ENCODE results near the gene SH3GL1.

Gene SH3GL1

DNA sequence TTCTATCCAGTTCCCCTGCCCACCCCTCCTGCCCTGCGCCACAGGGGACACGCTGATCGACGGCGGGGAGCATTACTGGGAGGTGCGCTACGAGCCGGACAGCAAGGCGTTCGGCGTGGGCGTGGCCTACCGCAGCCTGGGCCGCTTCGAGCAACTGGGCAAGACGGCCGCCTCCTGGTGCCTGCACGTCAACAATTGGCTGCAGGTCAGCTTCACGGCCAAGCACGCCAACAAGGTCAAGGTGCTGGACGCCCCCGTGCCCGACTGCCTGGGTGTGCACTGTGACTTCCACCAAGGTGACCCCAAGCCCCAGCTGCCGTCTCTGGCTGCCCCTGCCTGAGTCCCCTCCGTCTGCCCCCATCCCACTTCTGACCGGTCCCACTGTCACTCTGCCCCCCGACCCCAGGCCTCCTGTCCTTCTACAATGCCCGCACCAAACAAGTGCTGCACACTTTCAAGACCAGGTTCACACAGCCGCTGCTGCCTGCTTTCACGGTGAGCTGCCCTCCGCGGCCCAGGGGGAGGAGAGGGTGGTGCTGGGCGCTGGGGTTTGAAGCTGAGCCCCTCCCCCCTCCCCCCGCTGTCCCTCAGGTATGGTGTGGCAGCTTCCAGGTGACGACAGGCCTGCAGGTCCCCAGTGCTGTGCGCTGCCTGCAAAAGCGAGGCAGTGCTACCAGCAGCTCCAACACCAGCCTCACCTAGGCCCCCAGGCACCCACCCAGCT, 77.2 kb downstream of the SH3GL1 start:
- ATAC-seq (ENCODE audit: low read depth): no peak
- H3K27ac ChIP-seq (ENCODE audit: poor library complexity, severe bottlenecking): no peak overlapping the region
- no peak overlapping the region for H3K4me3 ChIP-seq (ENCODE audit: severe bottlenecking)
- no peak for DNase-seq (ENCODE audit: low spot score)
- TF ChIP-seq, protein P1, sequence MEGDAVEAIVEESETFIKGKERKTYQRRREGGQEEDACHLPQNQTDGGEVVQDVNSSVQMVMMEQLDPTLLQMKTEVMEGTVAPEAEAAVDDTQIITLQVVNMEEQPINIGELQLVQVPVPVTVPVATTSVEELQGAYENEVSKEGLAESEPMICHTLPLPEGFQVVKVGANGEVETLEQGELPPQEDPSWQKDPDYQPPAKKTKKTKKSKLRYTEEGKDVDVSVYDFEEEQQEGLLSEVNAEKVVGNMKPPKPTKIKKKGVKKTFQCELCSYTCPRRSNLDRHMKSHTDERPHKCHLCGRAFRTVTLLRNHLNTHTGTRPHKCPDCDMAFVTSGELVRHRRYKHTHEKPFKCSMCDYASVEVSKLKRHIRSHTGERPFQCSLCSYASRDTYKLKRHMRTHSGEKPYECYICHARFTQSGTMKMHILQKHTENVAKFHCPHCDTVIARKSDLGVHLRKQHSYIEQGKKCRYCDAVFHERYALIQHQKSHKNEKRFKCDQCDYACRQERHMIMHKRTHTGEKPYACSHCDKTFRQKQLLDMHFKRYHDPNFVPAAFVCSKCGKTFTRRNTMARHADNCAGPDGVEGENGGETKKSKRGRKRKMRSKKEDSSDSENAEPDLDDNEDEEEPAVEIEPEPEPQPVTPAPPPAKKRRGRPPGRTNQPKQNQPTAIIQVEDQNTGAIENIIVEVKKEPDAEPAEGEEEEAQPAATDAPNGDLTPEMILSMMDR (IDR thresholded peaks at IDR 0.05; ENCODE audit: poor library complexity, severe bottlenecking): no peak
- H3K36me3 ChIP-seq (ENCODE audit: low read depth): no peaks in the 10 kb centered on the region
- no peaks in the 10 kb centered on the region for H3K4me1 ChIP-seq (ENCODE audit: insufficient read depth, poor library complexity, severe bottlenecking)
- no peaks in the 10 kb centered on the region for H3K27me3 ChIP-seq (ENCODE audit: insufficient read depth, poor library complexity, severe bottlenecking)
- H3K9me3 ChIP-seq (ENCODE audit: severe bottlenecking): peaks cover 2% of the 10 kb centered on the region

DNA sequence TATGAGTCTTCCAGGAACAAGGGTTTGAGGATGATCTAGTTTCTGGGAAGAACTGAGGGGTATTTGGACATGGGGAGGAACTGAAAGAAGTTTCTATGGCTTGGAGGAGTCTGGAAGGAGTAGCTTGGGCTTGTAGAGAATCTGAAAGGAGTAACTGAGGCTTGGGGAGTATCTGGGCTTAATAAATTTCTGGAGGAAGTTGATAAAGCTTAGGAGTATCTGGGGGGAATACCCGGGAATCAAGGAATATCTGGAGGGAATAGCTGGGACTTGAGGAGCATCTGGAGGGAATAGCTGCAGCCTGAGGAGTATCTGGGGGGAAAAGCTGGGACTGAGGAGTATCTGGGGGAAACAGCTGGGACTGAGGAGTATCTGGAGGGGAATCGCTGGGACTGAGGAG, 79.9 kb downstream of the SH3GL1 start:
- TF ChIP-seq, protein P1 (IDR thresholded peaks at IDR 0.05; ENCODE audit: poor library complexity, severe bottlenecking): no peak
- ATAC-seq (ENCODE audit: low read depth): no peak

DNA sequence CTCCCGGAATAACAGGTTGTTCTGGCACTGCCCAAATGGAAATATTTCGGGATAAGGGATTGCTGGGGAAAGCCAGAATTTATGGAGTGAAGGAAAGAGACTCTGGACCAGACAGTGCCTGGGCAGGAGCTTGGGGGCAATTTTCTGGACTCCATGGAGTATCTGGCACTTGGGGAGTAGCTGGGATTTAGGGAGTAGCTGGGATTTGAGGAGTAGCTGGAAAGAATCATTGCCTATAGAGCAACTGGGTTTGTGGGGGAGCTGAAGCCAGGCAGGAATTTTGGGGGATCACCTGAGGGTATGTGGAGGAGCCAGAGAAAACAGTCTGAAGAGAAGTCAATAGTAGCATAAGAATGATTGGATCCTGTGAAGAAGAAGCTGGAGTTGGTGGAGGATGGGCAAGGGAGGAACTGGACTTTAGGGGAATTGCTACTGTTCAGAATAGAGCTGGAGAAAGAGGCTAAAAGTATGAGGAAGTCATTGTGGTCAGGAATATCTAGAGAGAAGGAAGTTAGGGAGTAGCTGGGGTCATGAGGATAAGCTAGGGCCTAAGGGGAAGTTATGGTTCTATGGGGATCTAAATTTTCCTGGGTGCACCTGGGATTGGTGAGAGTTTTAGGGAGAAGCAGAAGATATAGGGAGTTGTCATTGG, 81.2 kb downstream of the SH3GL1 start:
- Histone ChIP-seq H3K27ac (ENCODE audit: poor library complexity, severe bottlenecking) (no peak overlapping the region), H3K4me1 (ENCODE audit: insufficient read depth, poor library complexity, severe bottlenecking) (no peaks in the 10 kb centered on the region), H3K36me3 (ENCODE audit: low read depth) (no peaks in the 10 kb centered on the region), H3K27me3 (ENCODE audit: insufficient read depth, poor library complexity, severe bottlenecking) (no peaks in the 10 kb centered on the region), H3K4me3 (ENCODE audit: severe bottlenecking) (no peak overlapping the region), H3K9me3 (ENCODE audit: severe bottlenecking) (peaks cover 2% of the 10 kb centered on the region)
- TF ChIP-seq, protein P1 (IDR thresholded peaks at IDR 0.05; ENCODE audit: poor library complexity, severe bottlenecking): no peak
- DNase-seq (ENCODE audit: low spot score) (no peak), ATAC-seq (ENCODE audit: low read depth) (no peak)

More for the DNA sequence above, 79.9 kb downstream of the SH3GL1 start:
- Histone ChIP-seq H3K36me3 (ENCODE audit: low read depth) (no peaks in the 10 kb centered on the region), H3K4me1 (ENCODE audit: insufficient read depth, poor library complexity, severe bottlenecking) (no peaks in the 10 kb centered on the region), H3K9me3 (ENCODE audit: severe bottlenecking) (peaks cover 2% of the 10 kb centered on the region), H3K27ac (ENCODE audit: poor library complexity, severe bottlenecking) (no peak overlapping the region), H3K27me3 (ENCODE audit: insufficient read depth, poor library complexity, severe bottlenecking) (no peaks in the 10 kb centered on the region), H3K4me3 (ENCODE audit: severe bottlenecking) (no peak overlapping the region)
- DNase-seq (ENCODE audit: low spot score): no peak

DNA sequence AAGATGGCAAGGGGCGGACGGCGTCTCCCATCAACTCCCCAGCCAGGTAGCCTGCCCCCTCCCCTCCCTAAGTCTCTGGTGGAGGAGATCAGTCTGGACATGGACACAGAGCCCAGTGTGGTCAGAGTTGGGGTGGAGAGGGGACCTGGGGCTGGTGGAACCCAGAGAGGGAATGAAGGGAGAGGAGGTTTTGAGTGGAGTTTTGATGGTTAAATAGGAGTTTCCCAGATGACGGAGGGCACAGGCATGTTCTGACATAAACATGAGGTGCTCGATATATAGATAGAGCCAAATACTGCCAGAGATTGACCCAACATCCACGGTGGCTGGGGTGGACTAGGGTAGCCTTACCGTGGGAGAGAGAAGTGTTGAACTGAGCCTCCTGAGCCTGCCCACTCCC, 81.9 kb downstream of the SH3GL1 start:
- Histone ChIP-seq H3K27me3 (ENCODE audit: insufficient read depth, poor library complexity, severe bottlenecking) (no peaks in the 10 kb centered on the region), H3K9me3 (ENCODE audit: severe bottlenecking) (peaks cover 2% of the 10 kb centered on the region), H3K27ac (ENCODE audit: poor library complexity, severe bottlenecking) (no peak overlapping the region), H3K4me1 (ENCODE audit: insufficient read depth, poor library complexity, severe bottlenecking) (no peaks in the 10 kb centered on the region), H3K4me3 (ENCODE audit: severe bottlenecking) (no peak overlapping the region), H3K36me3 (ENCODE audit: low read depth) (no peaks in the 10 kb centered on the region)
- ATAC-seq (ENCODE audit: low read depth) (no peak), DNase-seq (ENCODE audit: low spot score) (no peak)
- TF ChIP-seq, protein P1 (IDR thresholded peaks at IDR 0.05; ENCODE audit: poor library complexity, severe bottlenecking): no peak

DNA sequence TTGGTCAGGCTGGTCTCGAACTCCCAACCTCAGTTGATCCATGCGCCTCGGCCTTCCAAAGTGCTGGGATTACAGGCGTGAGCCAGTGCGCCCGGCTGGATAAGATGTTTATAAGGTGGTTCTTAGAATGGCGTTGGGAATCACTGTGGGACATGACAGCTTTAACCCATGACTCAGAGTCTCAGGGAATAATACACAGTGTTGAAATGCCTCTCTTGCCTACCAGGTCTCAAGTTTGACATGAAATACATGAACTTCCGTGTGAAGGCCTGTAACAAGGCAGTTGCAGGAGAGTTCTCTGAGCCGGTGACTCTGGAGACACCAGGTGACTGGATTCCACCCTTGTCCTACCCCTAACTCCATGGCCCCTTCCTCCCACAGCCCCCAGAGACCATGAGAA, 83.4 kb downstream of the SH3GL1 start:
- Histone ChIP-seq H3K27me3 (ENCODE audit: insufficient read depth, poor library complexity, severe bottlenecking) (no peaks in the 10 kb centered on the region), H3K4me3 (ENCODE audit: severe bottlenecking) (no peak overlapping the region), H3K36me3 (ENCODE audit: low read depth) (no peaks in the 10 kb centered on the region), H3K4me1 (ENCODE audit: insufficient read depth, poor library complexity, severe bottlenecking) (no peaks in the 10 kb centered on the region), H3K27ac (ENCODE audit: poor library complexity, severe bottlenecking) (no peak overlapping the region), H3K9me3 (ENCODE audit: severe bottlenecking) (peaks cover 2% of the 10 kb centered on the region)
- no peak for DNase-seq (ENCODE audit: low spot score)
- no peak for ATAC-seq (ENCODE audit: low read depth)
- TF ChIP-seq, protein P1 (IDR thresholded peaks at IDR 0.05; ENCODE audit: poor library complexity, severe bottlenecking): no peak

Data from RWPE2 (cell line).